Hepatocyte (in vitro differentiated cells): ENCODE measurements around the gene CRELD2.

ENCODE experiments used
- CTCF ChIP-seq: fragments of 200-600 bp; sonication (generic); IDR thresholded peaks from 2 replicates; pipeline ENCODE4 v1.5.1; 2016; ENCODE audit warnings: antibody characterized with exemption, mild to moderate bottlenecking; ENCODE audit not compliant: poor library complexity
- EZH2 ChIP-seq: fragments of 200-600 bp; sonication (generic); IDR thresholded peaks from 2 replicates; pipeline ENCODE4 v1.6.1; 2016; ENCODE audit warnings: antibody characterized with exemption, mild to moderate bottlenecking, borderline replicate concordance

- TF ChIP-seq CTCF: no peak
- TF ChIP-seq EZH2: no peak
Measured at GRCh38 chr22:49893025-49893424, 25.4 kb upstream of the CRELD2 start.
